K562 (cell line): ENCODE results near the gene C1QBP. TPM values are rescaled to one million over a fixed set of nuclear protein-coding genes. Genes with fewer than 3 reads are reported as not detected.
A peak's percentile ranks its signal among the peaks of the same experiment; 100 is the strongest.

Experiments used
- ATAC-seq: fragments of 200-7000 bp; cut with Tn5 transposase; 3 replicates; pipeline ENCODE4 v1.9.1; 2020; ENCODE audit warnings: moderate library complexity
- BruUV-seq: library from RNA; stranded (reverse); fragments of 400-500 nt; replicated peaks from 2 replicates; lab custom pipeline; 2021; lab: Mats Ljungman, UMichigan
- CTCF ChIA-PET: fragments of 300-600 bp; formaldehyde crosslinking; extraction: SDS; loops from one replicate; lab custom pipeline; 2021; ENCODE audit warnings: low intra/inter-chr PET ratio; lab: Yijun Ruan, JAX
- POLR2A ChIA-PET: fragments of 300-600, 350-650 bp; sonication (Branson Sonifier 250); formaldehyde crosslinking; extraction: SDS; loops from one replicate; lab custom pipeline; 2021; ENCODE audit warnings: antibody characterized with exemption, inconsistent platforms; lab: Yijun Ruan, JAX
- DNase-seq, 4 experiments: peaks; one replicate each; pipeline versions ENCODE4 v3.0.0 to v3.0.0-alpha.2; 2011 to 2018; ENCODE audit warnings: low spot score in 3 of 4, mixed read lengths in 3 of 4; ENCODE audit errors: extremely low read depth in 1 of 4
- FAIRE-seq: peaks from 2 replicates; lab custom pipeline; 2011; peaks lifted over from hg19 to GRCh38; lab: Jason Lieb, UNC
- H2AFZ ChIP-seq: 2 replicates; pipeline ENCODE4 v1.6.0; 2011; ENCODE audit warnings: low read depth, low read length, control low read depth, inconsistent platforms
- H3K27ac ChIP-seq: fragments of 200-600 bp; 3 replicates; pipeline ENCODE4 v1.8.0; 2011; ENCODE audit warnings: low read depth, mild to moderate bottlenecking, control low read depth, inconsistent platforms, low read length, moderate library complexity, mixed read lengths; ENCODE audit errors: extremely low read depth
- H3K27me3 ChIP-seq, 2 experiments: fragments of 300-600 bp in 1 of 2; 2 replicates in 1 of 2; 3 replicates in 1 of 2; pipeline versions ENCODE4 v1.6.0 to v1.8.0; 2011; ENCODE audit warnings: inconsistent platforms in 2 of 2, low read length in 2 of 2, mild to moderate bottlenecking in 1 of 2, mixed read lengths in 1 of 2, moderate library complexity in 1 of 2; ENCODE audit not compliant: control insufficient read depth in 2 of 2, insufficient read depth in 2 of 2
- H3K36me3 ChIP-seq: fragments of 300-600 bp; 3 replicates; pipeline ENCODE4 v1.8.0; 2011; ENCODE audit warnings: mild to moderate bottlenecking, low read length, inconsistent platforms; ENCODE audit not compliant: control insufficient read depth, insufficient read depth
- H3K4me1 ChIP-seq, 2 experiments: fragments of 200-600 bp in 1 of 2; replicated peaks in 1 of 2; 2 replicates in 1 of 2; 3 replicates in 1 of 2; pipeline versions ENCODE4 v1.5.1 to v1.8.0; 2011; ENCODE audit warnings: inconsistent platforms in 2 of 2, low read length in 2 of 2, mild to moderate bottlenecking in 1 of 2, mixed read lengths in 1 of 2, moderate library complexity in 1 of 2; ENCODE audit not compliant: control insufficient read depth in 2 of 2, insufficient read depth in 2 of 2
- H3K4me2 ChIP-seq: 2 replicates; pipeline ENCODE4 v1.6.1; 2011; ENCODE audit warnings: low read length, control low read depth, inconsistent platforms, mixed read lengths; ENCODE audit not compliant: insufficient read depth
- H3K4me3 ChIP-seq: fragments of 200-600 bp; sonication (generic), shearing (Covaris generic); 2 replicates; pipeline ENCODE4 v1.5.1; 2016; ENCODE audit warnings: control low read depth, inconsistent platforms
- H3K79me2 ChIP-seq: fragments of 200-600 bp; 3 replicates; pipeline ENCODE4 v1.8.0; 2011; ENCODE audit warnings: low read length, inconsistent platforms; ENCODE audit not compliant: control insufficient read depth, insufficient read depth
- H3K9ac ChIP-seq, 2 experiments: 2 replicates each; pipeline versions ENCODE4 v1.6.0 to v1.6.1; 2011; ENCODE audit warnings: low read depth in 2 of 2, low read length in 2 of 2, control low read depth in 1 of 2, inconsistent platforms in 1 of 2, mild to moderate bottlenecking in 1 of 2, mixed read lengths in 1 of 2; ENCODE audit not compliant: insufficient read depth in 1 of 2
- H3K9me1 ChIP-seq: one replicate; pipeline ENCODE4 v1.6.0; 2011; ENCODE audit warnings: inconsistent platforms, mild to moderate bottlenecking, low read length, moderate library complexity; ENCODE audit not compliant: control insufficient read depth, insufficient read depth
- H3K9me3 ChIP-seq: replicated peaks from 2 replicates; pipeline ENCODE4 v1.5.1; 2011; ENCODE audit warnings: low read depth, low read length, inconsistent platforms; ENCODE audit not compliant: control insufficient read depth, insufficient read depth
- H4K20me1 ChIP-seq: replicated peaks from 2 replicates; pipeline ENCODE4 v1.6.1; 2011; ENCODE audit warnings: low read length, inconsistent platforms, mixed read lengths; ENCODE audit not compliant: control insufficient read depth, insufficient read depth
- BACH1 ChIP-seq: fragments of 200-800 bp; sonication (Bioruptor generic); IDR thresholded peaks from 2 replicates; pipeline ENCODE4 v1.6.1; 2016; ENCODE audit warnings: missing genetic modification characterization, missing compliant biosample characterization
- CBX1 ChIP-seq: sonication (generic); IDR thresholded peaks from 2 replicates; pipeline ENCODE4 v1.6.1; 2016; ENCODE audit warnings: antibody characterized with exemption, low read depth, mild to moderate bottlenecking
- ESRRA ChIP-seq: fragments of 450-650 bp; IDR thresholded peaks from 2 replicates; pipeline ENCODE4 v1.6.1; 2014; ENCODE audit warnings: low read depth, mild to moderate bottlenecking, moderate library complexity, borderline replicate concordance
- ILF3 ChIP-seq: fragments of 450-650 bp; IDR thresholded peaks from 2 replicates; pipeline ENCODE4 v1.6.1; 2018; ENCODE audit warnings: antibody characterized with exemption, mild to moderate bottlenecking, moderate library complexity, borderline replicate concordance
- MECOM ChIP-seq: fragments of 250-450 bp; sonication (Bioruptor Pico); IDR thresholded peaks from 2 replicates; pipeline ENCODE4 v1.8.0; 2022; ENCODE audit warnings: inconsistent platforms
- MEIS2 ChIP-seq: fragments of 450-650 bp; IDR thresholded peaks from 2 replicates; pipeline ENCODE4 v1.6.1; 2014; ENCODE audit warnings: mild to moderate bottlenecking; ENCODE audit not compliant: partially characterized antibody
- MTA2 ChIP-seq: fragments of 450-650 bp; IDR thresholded peaks from 2 replicates; pipeline ENCODE4 v1.6.1; 2016; ENCODE audit warnings: low read depth
- RB1 ChIP-seq: fragments of 450-650 bp; IDR thresholded peaks from 2 replicates; pipeline ENCODE4 v1.6.1; 2017; ENCODE audit warnings: low read depth, mild to moderate bottlenecking
- RBFOX2 ChIP-seq: fragments of 200-400 bp; formaldehyde crosslinking; IDR thresholded peaks from 2 replicates; pipeline ENCODE4 v1.6.1; 2017; ENCODE audit warnings: low read depth, mild to moderate bottlenecking, low read length, moderate library complexity
- RFX5 ChIP-seq: IDR thresholded peaks from 2 replicates; pipeline ENCODE4 v1.6.1; 2011; ENCODE audit warnings: low read depth, mild to moderate bottlenecking, improper control_type of control experiment, low read length
- ZNF589 ChIP-seq: fragments of 200-800 bp; sonication (Bioruptor generic); IDR thresholded peaks from 2 replicates; pipeline ENCODE4 v1.6.1; 2016; ENCODE audit warnings: low read depth, missing genetic modification characterization, missing compliant biosample characterization
- ZNF830 ChIP-seq: fragments of 250-450 bp; sonication (Bioruptor Pico); IDR thresholded peaks from 2 replicates; pipeline ENCODE4 v1.5.0; 2021; ENCODE audit warnings: mild to moderate bottlenecking
- WGBS: fragments of 100-300 bp; shearing (Covaris generic); methylation state at CpG from one replicate; pipeline ENCODE4 v1.1.6; 2016; ENCODE audit warnings: low coverage, mixed read lengths; ENCODE audit not compliant: insufficient coverage; ENCODE audit errors: missing lambda C conversion rate; 5-methylcytosine and 5-hydroxymethylcytosine counted together
- in situ Hi-C: fragments of 300-500 bp; cut with MboI; formaldehyde crosslinking; loops from 4 replicates; pipeline ENCODE4 v1.15.0; 2018; ENCODE audit warnings: inconsistent platforms, mixed read lengths
- intact Hi-C: fragments of 100-400 bp; cut with micrococcal nuclease; formaldehyde crosslinking; loops from 2 replicates; pipeline ENCODE4 v1.14.2; 2022
- polyA plus RNA-seq, 8 experiments: library from polyadenylated mRNA; depleted of rRNA in 4 of 8; stranded (reverse) in 5 of 8; unstranded in 3 of 8; fragments of >200 nt; fragmentation: Nextera tagmentation in 2 of 8; fragmentation: Illumina TruSeq in 1 of 8; extraction: Ambion mirVana in 2 of 8; extraction: Trizol in 1 of 8; gene quantifications; 2 replicates each; pipeline versions ENCODE4 v1.2.1 to v1.2.3, GENCODE V29; 2011 to 2014; ENCODE audit warnings: inconsistent platforms in 1 of 8, missing spikeins in 1 of 8
- total RNA-seq, 7 experiments: library from RNA; depleted of rRNA in 6 of 7; stranded (reverse); fragments of >200 nt in 6 of 7; fragmentation: Illumina TruSeq in 2 of 7; extraction: Trizol in 2 of 7; gene quantifications; 2 replicates each; pipeline versions ENCODE4 v1.2.1 to v1.2.3, GENCODE V29; 2011 to 2021; ENCODE audit warnings: low replicate concordance in 1 of 7
- TF ChIP-seq, protein P1 (sequence below): conservative IDR thresholded peaks from 2 replicates; pipeline ENCODE4 v1.6.1; 2011; ENCODE audit warnings: low read depth, mild to moderate bottlenecking, low read length; ENCODE audit not compliant: control insufficient read depth
- TF ChIP-seq, protein P2 (sequence below): sonication (generic); formaldehyde crosslinking; IDR thresholded peaks from 2 replicates; pipeline ENCODE4 v1.8.1; 2023; ENCODE audit warnings: mild to moderate bottlenecking, missing genetic modification reagents, moderate library complexity
- TF ChIP-seq, protein P3 (sequence below): fragments of 450-650 bp; IDR thresholded peaks from 2 replicates; pipeline ENCODE4 v1.6.1; 2016

The C1QBP gene
- total and polyA plus RNA-seq, 9 of the 15 experiments (the other 6 are each of a cell fraction or from before 2014, with no cell fraction given) = 90.7 to 665 (median 414) TPM

DNA sequence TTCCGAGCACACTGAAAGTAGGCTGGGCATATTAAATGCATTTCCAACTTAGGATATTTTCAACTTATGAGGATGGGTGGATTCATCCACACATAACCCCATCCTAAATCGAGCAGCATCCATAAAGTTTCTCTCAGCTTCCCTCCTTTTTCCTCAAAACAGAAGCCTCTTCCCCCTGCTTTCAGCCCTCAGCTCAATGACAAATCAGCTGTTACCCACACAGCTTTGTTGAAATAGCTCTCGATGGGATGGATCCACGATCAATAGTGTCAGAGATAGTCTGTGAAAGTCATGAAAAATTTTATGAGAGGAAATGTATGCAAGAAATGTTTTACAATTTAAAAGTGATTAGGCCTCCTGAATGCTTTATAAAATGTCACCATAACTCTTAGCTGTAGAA lies 27.3 kb upstream of the C1QBP start (continued):
- TF ChIP-seq RBFOX2 (no peak), CBX1 (no peak), MECOM (CRISPR knock-in tag) (no peak), BACH1 (no peak)
- TF ChIP-seq, protein P1, sequence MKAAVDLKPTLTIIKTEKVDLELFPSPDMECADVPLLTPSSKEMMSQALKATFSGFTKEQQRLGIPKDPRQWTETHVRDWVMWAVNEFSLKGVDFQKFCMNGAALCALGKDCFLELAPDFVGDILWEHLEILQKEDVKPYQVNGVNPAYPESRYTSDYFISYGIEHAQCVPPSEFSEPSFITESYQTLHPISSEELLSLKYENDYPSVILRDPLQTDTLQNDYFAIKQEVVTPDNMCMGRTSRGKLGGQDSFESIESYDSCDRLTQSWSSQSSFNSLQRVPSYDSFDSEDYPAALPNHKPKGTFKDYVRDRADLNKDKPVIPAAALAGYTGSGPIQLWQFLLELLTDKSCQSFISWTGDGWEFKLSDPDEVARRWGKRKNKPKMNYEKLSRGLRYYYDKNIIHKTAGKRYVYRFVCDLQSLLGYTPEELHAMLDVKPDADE = no peak
- TF ChIP-seq, protein P2, sequence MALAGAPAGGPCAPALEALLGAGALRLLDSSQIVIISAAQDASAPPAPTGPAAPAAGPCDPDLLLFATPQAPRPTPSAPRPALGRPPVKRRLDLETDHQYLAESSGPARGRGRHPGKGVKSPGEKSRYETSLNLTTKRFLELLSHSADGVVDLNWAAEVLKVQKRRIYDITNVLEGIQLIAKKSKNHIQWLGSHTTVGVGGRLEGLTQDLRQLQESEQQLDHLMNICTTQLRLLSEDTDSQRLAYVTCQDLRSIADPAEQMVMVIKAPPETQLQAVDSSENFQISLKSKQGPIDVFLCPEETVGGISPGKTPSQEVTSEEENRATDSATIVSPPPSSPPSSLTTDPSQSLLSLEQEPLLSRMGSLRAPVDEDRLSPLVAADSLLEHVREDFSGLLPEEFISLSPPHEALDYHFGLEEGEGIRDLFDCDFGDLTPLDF (CRISPR knock-in tag) = no peak
- TF ChIP-seq, all 486 proteins: peak for 0

DNA sequence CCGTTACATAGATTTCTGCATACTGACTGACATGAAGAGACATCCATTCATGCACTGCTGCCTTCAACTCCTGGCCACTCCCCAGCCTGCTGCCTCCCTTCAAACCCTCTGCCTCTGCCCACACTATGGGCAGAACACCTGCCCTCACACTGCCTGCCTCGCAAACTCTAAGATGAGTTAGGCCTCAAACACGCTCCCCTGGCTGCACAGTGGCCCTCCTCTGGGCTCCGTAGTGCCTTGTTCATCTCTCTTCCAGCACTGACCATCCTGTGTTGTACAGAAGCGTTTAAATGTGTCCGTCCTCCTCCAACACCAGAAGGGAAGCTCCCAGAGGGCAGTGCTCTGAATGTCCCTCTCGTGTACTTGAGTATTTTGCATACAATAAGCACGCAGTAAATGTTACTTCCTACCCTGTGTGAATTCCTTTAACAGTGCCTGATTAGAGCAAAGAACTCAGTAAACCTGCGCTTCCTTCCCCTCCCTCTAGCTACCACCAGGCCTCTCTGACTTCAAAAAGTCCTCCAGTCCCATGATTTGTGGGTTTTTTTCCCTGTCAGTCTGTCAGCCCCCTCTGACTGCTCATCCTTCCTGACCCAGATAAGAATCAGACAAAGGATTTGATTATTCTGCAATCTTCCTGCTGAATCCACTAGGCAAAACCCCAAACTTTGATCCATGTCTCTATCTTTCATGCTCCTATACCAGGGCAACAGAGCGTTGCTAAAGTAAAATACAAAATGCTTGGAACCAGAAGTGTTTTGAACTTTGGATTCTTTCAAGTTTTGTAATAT lies 26.0 kb upstream of the C1QBP start:
- ATAC-seq (no peak), FAIRE-seq (no peak), DNase-seq (no peak)
- intact Hi-C loops = no loop called here
- BruUV-seq = no TSS peak
- Histone ChIP-seq H3K9me1 (no peaks in the 10 kb centered on the region), H3K9ac (no peak overlapping the region), H2AFZ (no peak overlapping the region), H3K27ac (no peak overlapping the region), H3K4me3 (no peak overlapping the region), H3K36me3 (peaks cover 50% of the 10 kb centered on the region; the same call in 2 of the 3 replicates), H3K9me3 (no peaks in the 10 kb centered on the region), H3K79me2 (peaks cover 66% of the 10 kb centered on the region), H3K4me1 (peaks cover 4 to 6% of the 10 kb centered on the region in 2 experiments; a peak in 4 of 5 replicates), H4K20me1 (0 out of 2 replicates have a peak, but pooled peaks cover 2% of the 10 kb centered on the region), H3K4me2 (no peak overlapping the region), H3K27me3 (no peaks in the 10 kb centered on the region)
- ChIA-PET CTCF (no interaction called here), POLR2A (interaction anchor here (0.9 kb wide), 1 partner anchor 26 kb away, joined by 5 read pairs; the partner anchor contains the start of gene C1QBP)
- WGBS = 83% methylated on average over 9 of the region's 10 CpGs
- in situ Hi-C loops = no loop called here
- TF ChIP-seq, protein P3, sequence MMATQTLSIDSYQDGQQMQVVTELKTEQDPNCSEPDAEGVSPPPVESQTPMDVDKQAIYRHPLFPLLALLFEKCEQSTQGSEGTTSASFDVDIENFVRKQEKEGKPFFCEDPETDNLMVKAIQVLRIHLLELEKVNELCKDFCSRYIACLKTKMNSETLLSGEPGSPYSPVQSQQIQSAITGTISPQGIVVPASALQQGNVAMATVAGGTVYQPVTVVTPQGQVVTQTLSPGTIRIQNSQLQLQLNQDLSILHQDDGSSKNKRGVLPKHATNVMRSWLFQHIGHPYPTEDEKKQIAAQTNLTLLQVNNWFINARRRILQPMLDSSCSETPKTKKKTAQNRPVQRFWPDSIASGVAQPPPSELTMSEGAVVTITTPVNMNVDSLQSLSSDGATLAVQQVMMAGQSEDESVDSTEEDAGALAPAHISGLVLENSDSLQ = peak; percentile 45; the same call in 1 of the 2 replicates
- no peak for TF ChIP-seq ZNF830 (CRISPR knock-in tag)
- no peak for TF ChIP-seq RB1
- TF ChIP-seq ESRRA = no peak
- no peak for TF ChIP-seq ZNF589
- TF ChIP-seq ILF3 = no peak
- TF ChIP-seq RFX5 = no peak
- no peak for TF ChIP-seq MTA2
- TF ChIP-seq MEIS2 = peak; percentile 53
